Measurements from ENCODE around the gene FZD10. TPM values are rescaled to one million over a fixed set of nuclear protein-coding genes. Genes with fewer than 3 reads are reported as not detected.

The FZD10 gene
- total RNA-seq, 1 donor from 2014 or later, result 0.40 TPM

GRCh38 chr12:130170611-130171010 is 8.3 kb downstream of the FZD10 start:
- H3K36me3 Mint-ChIP-seq (ENCODE audit: low read depth), result no peaks in the 10 kb centered on the region
- TF ChIP-seq CTCF (IDR thresholded peaks at IDR 0.05), result no peak
- H3K4me1 Mint-ChIP-seq (ENCODE audit: low read depth), result no peaks in the 10 kb centered on the region
- H3K9me3 Mint-ChIP-seq (ENCODE audit: low read depth), result no peaks in the 10 kb centered on the region
- no peak for DNase-seq (ENCODE audit: low spot score)
- H3K27ac Mint-ChIP-seq (ENCODE audit: unreplicated experiment), result no peak overlapping the region
- H3K27me3 Mint-ChIP-seq (ENCODE audit: low read depth), result peaks cover 81% of the 10 kb centered on the region
- no peak overlapping the region for H3K4me3 Mint-ChIP-seq (ENCODE audit: unreplicated experiment)

GRCh38 chr12:130177635-130178242 is 15.5 kb downstream of the FZD10 start:
- no peak for DNase-seq (ENCODE audit: low spot score)
- no peaks in the 10 kb centered on the region for H3K4me1 Mint-ChIP-seq (ENCODE audit: low read depth)
- H3K4me3 Mint-ChIP-seq (ENCODE audit: unreplicated experiment), result no peak overlapping the region
- H3K36me3 Mint-ChIP-seq (ENCODE audit: low read depth), result no peaks in the 10 kb centered on the region
- H3K27ac Mint-ChIP-seq (ENCODE audit: unreplicated experiment), result no peak overlapping the region
- H3K9me3 Mint-ChIP-seq (ENCODE audit: low read depth), result peaks cover 8% of the 10 kb centered on the region
- H3K27me3 Mint-ChIP-seq (ENCODE audit: low read depth), result peaks cover 21% of the 10 kb centered on the region
- no peak for TF ChIP-seq CTCF (IDR thresholded peaks at IDR 0.05)

DNA sequence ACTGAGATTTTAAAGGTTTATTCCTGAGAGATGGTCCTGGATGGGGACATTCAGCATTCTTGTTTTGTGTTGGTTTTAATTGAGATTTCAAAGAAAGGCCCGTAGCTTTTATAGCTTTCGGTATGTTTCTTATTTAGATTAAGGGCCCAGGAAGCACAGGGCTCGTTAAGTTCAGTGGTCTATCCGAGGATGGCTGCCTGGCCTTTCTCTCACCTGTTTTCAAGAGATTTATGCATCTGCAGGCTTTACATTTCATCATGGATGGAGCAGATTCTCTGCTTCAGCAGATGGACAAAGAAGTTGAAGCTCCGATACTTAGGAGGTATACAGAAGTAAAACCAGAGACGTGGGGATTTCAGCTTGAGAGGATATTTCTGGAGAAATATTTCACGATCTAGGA is 16.0 kb downstream of the FZD10 start:
- Mint-ChIP-seq H3K4me3 (ENCODE audit: unreplicated experiment) (no peak overlapping the region), H3K36me3 (ENCODE audit: low read depth) (no peaks in the 10 kb centered on the region), H3K4me1 (ENCODE audit: low read depth) (no peaks in the 10 kb centered on the region), H3K9me3 (ENCODE audit: low read depth) (peaks cover 8% of the 10 kb centered on the region), H3K27me3 (ENCODE audit: low read depth) (peaks cover 17% of the 10 kb centered on the region), H3K27ac (ENCODE audit: unreplicated experiment) (no peak overlapping the region)
- no peak for TF ChIP-seq CTCF (IDR thresholded peaks at IDR 0.05)
- no peak for DNase-seq (ENCODE audit: low spot score)

GRCh38 chr12:130179191-130179590 is 16.9 kb downstream of the FZD10 start:
- Mint-ChIP-seq H3K27me3 (ENCODE audit: low read depth) (peaks cover 11% of the 10 kb centered on the region), H3K36me3 (ENCODE audit: low read depth) (no peaks in the 10 kb centered on the region), H3K4me1 (ENCODE audit: low read depth) (no peaks in the 10 kb centered on the region), H3K27ac (ENCODE audit: unreplicated experiment) (no peak overlapping the region), H3K9me3 (ENCODE audit: low read depth) (peaks cover 8% of the 10 kb centered on the region), H3K4me3 (ENCODE audit: unreplicated experiment) (no peak overlapping the region)
- no peak for DNase-seq (ENCODE audit: low spot score)
- no peak for TF ChIP-seq CTCF (IDR thresholded peaks at IDR 0.05)

- peaks cover 9% of the 10 kb centered on the region for H3K27me3 Mint-ChIP-seq (ENCODE audit: low read depth)
- no peak overlapping the region for H3K27ac Mint-ChIP-seq (ENCODE audit: unreplicated experiment)
- no peaks in the 10 kb centered on the region for H3K4me1 Mint-ChIP-seq (ENCODE audit: low read depth)
- peaks cover 8% of the 10 kb centered on the region for H3K9me3 Mint-ChIP-seq (ENCODE audit: low read depth)
- TF ChIP-seq CTCF (IDR thresholded peaks at IDR 0.05), result no peak
- H3K36me3 Mint-ChIP-seq (ENCODE audit: low read depth), result no peaks in the 10 kb centered on the region
- DNase-seq (ENCODE audit: low spot score), result no peak
- H3K4me3 Mint-ChIP-seq (ENCODE audit: unreplicated experiment), result no peak overlapping the region
Observed at GRCh38 chr12:130179621-130180020, 17.4 kb downstream of the FZD10 start.

Measured in chondrocyte (in vitro differentiated cells).